GM21737 (cell line): Measurements from ENCODE around the gene MAP7D2.

Experiments
- ATAC-seq: cut with Tn5 transposase; IDR thresholded peaks from one replicate; pipeline ENCODE4 v1.9.1; 2021; ENCODE audit warnings: mild to moderate bottlenecking, moderate library complexity; ENCODE audit not compliant: unreplicated experiment

Gene MAP7D2

DNA sequence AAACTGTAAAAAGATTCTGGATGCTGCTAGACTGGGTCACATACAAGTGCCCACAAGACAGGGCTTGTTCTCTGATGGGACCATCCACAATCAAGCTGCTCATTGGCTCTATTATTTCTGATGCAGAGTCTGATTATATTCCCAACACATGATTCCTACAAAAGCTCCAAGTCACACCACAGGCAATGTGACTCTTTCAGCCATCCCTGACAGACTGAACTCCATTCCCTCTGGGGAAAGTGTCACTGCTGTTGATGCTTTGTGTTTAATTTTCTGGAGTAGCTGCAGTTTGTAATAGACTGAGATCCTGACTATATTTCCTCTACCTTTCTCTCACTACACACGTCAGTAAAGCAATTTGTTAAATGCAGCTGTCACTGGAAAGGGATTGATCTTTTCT, 70.5 kb downstream of the MAP7D2 start:
- ATAC-seq, result no peak

DNA sequence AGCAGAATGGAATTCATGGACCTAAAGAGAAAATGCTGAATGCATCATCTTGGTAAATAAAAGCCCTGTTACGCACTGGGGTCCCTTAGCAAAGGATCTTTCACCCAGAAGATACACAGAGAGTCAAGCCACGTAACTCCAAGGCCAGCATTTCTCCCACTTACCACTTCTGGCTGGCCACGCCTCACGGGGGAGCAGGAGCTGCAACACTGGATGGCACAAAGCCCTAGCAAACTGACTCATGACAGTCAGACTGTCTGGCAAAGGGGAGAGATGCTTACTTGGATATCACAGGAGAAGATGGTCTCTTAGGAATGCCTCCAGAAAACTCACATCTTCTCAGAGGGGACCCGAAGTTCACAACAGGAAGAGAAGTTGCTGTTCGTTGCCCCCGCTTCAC, 74.5 kb downstream of the MAP7D2 start:
- ATAC-seq, result no peak

DNA sequence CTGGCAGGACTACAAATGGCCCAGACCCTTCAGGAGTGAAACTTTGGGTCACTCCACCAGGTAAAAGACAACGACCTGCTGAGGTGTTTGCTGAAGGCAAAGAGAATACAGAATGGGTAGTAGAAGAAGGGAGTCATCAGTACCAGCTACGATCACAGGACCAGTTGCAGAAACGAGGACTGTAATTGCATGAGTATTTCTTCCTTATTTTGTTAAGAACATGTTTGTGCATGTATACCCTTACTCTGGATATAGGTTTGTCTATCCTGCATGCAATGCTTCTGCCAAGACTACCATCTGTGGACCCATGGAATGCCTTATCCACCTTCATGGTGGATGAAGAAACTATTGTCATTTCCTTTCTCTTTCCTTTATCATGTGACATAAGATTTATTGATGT, 77.7 kb downstream of the MAP7D2 start:
- no peak for ATAC-seq

DNA sequence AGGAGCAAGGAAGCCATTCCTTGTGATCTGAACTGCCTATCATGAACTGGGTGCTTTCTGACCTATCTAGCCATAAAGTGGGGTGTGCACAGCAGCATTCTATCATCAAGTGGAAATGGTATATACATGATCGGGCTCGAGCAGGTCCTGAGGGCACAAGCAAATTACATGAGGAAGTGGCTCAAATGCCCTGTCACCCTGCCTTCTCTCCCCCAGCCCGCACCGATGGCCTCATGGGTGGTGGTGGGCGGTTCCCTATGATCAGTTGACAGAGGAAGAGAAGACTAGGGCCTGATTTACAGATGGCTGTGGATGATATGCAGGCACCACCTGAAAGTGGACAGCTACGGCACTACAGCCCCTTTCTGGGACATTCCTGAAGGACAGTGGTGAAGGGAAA, 79.5 kb downstream of the MAP7D2 start:
- ATAC-seq, result no peak

DNA sequence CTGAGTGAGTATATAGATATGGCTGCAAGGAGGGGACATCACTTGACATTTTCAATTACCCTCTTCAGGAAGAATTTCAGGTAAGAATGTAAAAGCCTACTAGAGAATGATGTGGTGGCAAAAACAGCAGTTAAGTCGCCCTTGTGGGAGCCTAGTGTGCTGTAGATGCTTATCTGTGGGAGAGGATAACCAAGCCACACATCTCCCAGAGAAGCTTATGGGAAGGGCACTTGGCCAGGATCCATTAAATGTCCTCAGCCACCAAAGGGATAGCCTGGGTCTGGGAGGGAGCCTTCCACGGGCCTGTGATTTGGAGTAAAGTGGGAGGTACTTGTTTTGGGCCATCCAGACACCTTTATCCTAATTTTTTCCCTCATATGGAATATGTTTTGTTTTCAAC, 84.5 kb downstream of the MAP7D2 start:
- no peak for ATAC-seq

DNA sequence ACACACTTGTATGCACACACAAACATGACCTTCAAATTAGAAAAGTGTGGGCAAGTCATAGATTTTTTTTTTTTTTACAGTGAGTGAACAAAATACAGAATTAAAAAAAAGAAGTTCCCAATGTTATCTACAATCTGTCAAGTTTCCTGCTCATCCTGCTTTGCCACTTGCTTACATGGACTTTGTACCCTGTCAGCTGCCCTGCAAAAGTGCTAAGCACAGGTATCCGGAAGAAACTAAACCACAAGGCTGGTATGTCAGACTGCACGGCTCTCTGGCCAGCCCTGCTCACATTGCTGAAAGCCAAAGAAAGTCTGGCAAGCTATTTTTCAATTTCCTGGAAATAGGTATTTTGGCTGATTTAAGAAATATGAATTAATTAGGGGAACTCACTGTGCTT, 87.0 kb downstream of the MAP7D2 start:
- ATAC-seq, result no peak

DNA sequence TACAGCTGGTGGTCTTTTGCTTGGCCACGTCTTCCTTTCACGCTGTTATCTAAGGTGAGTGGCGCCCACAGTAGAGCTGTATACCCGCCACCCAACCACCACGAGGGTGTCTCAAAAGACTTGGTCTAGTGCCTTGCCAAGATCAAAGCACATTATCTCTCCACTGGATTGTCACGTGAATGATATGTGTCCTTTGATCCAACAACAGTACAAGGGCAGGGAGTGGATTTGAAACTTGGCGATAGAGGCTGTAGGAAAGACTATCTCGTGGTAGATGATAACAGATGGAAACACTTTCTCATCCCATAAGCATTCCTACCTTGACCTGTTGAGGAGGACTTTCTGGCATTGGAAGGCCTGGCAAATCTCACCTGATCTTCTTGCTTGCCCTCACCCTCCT, 88.1 kb downstream of the MAP7D2 start:
- no peak for ATAC-seq

DNA sequence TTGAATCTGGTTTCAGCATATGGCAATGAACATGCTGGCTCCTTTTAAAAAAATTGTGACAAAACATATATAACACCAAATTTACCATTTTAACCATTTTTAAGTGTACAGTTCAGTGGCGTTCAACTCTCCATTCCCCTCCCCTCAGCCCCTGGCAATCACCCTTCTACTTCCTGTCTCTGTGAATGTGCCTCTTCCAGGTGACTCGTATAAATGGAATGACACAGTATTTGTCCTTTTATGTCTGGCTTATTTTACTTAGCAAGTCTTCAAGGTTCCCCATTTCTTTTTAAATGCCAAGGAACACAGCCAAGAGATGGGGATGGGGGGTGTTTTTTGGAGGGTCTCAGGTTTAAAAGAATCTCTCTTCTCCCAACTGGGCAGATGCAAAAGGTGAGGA, 90.4 kb downstream of the MAP7D2 start:
- no peak for ATAC-seq

DNA sequence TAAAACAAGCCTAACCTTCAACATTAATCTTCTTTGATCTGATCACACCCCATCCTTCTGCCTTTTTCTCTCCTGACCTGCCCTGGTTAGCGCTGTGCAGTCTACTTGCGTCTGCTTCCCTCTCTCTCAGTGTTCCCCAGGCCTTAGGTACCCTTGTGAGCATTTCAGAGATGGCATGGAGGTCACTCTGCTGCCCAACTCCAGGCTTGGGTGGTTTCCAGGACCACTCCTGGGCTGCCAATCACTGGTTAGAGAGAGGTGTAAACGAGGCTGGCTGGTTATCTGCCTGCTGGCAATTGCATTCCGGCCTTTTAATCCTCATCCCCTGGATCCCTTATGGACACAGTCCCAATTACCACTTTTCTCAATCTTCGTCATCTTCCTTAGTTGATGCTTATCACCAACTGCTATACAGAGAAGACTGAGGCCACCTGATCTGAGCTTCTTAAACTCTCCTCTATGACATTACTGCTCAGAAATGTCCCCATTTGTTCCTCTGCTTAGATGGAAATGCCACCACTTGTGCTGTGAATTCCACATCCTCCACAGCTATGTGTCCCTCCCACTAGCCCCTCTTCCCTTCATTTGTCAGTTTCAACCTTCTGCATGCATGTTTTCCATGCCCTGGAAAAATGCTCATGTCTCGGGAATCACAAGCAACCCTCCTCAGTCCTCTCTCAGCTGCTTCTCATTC, 96.9 kb downstream of the MAP7D2 start:
- ATAC-seq, result no peak

DNA sequence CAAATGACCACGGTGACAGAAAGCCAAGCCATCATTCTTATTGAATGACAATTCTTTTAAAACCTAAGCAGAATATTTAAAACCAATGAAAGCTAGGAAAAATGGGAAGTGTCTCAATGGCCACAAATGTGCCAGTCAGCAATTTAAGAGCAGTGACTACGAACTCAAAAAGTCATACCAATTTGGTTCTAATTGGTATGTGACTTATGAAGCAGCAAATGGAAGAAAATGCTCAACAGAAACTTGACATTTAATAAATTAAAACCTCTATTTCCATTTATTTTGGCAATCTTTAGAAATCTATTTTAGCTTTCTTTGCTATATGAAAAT, 100.1 kb downstream of the MAP7D2 start:
- ATAC-seq, result no peak

DNA sequence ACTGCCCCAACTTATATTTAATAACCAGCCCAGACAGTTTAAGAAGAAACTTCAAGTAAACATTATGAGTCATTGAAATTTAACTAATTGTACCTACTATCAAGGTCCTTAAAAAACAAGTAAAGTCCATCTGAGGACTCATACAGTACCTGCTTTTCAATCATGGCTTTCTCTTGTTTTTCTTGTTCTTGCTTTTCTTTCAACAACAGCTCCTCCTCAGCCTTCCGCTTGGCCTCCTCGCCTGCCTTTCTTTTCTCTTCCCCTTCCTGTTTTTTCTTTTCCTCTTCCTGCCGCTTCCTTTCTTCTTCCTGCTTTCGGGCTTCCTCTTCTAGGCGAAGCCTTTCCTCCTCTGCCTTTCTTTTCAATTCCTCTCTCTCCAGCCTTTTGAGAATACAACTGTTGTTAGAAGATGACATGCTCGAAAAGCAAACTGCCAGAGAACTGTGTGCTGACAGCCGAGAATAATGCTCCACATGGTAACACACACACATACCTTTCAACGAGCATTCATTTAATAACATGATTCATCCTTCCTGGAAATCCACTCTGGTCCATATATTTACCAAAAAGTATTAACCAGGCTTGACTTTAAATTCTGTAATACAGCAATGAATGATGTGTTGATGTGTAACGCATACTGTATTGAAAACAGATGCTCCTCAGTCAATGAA, 100.6 kb downstream of the MAP7D2 start:
- ATAC-seq, result no peak

DNA sequence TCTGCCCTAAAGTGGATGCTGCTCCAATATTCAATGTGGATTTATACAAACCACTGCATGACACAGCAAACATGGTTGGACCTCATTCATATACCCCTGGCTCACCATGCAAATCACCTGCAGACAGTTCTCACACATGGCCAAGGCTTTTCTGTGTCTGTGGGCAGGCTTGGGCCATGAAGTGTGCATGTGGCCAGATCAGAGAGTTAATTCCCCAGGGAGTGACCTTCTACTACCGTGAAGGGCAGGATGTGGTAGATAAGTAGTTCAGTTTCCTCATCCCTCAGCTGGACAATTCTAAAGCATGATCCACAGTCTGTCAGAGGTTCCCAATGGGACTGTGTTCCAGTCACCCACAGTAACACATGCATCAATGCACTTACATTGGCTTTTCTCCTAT, 101.3 kb downstream of the MAP7D2 start:
- ATAC-seq, result no peak

DNA sequence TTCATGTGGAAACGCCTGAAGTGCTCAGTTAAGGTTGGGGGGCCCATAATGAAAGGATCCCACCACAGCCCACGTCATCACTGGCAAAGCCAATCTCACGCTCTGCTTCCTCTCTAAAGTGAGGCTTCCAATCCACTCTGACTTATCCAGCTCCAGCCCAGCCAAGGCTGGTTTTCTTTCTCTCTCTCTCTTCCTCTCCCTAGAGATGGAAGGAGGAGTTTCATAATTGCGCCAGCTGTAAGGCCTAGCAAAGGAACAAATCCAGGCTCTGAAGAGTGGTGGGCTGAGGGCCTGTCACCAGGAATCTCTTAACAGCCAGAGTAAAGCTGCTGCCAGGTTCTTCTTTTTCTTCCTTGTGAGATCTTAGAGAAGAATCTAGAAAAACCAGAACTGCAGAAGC, 105.1 kb downstream of the MAP7D2 start:
- no peak for ATAC-seq

DNA sequence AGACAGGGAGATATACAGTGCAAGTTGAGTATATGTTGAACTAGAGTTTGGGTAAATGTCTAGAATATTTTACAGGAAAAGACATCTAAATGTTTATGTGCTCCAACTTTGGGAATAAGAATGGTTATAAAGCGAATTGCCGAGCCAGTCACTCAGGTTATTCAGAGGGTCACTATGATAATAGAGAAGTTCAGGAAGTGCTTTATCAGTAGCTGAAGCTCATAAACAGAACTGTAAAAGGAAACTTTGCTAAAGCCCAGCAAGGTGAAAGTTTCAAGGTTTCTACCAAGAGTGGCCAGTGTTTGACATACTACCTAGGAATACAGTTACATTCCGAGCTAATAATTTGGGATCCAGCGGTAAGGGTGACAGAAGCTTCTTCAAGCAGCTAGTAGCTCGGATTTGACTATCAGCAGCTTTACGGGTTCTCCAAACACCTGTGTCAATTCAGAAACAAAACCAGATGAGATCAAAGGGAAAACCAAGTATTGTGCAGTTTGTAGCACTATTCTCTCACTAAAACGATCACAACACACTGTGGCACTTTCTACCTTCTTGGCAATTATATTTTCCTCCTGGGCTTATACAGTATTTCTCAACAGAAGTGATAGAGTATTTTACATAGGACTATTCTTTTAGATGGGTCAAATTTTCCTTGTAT, 108.6 kb downstream of the MAP7D2 start:
- ATAC-seq, result no peak

DNA sequence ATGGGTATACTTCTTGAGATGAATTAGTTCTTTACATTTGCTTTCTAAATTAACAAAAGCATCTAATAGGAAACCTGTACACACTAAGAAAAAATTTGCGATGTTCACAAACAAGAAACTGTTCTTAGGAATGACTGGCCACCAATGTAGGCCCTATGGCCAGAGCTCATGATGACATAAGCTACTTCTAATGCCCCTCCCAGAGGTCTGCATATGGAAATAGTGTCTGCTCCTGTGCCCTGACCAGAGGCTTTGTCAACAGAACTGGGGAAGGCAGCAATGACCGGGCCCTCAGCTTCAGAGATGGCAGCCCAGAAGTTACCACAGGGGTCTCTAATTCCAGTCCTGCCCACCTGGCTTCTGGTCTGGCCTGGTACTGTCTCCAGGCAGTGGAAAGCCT, 110.8 kb downstream of the MAP7D2 start:
- no peak for ATAC-seq

DNA sequence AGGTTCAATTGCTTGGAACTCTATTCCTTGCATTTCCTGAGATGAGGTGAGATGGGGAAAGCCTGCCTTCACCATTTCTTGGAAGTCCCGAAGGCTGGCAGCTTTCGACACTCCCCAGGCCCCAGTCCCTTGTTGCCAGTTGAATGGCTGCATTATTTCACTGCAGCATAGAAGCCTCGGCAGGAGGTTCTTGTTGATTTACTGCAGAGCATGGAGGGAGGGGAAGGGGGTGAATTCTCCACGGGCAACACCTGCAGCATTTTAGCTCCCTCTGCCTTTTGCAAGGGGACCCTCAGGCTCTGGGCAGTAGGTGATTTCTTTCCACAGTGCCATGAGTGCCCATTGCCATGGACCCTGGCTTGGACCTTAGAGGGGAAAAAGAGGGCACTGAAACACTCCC, 115.1 kb downstream of the MAP7D2 start:
- ATAC-seq, result no peak

DNA sequence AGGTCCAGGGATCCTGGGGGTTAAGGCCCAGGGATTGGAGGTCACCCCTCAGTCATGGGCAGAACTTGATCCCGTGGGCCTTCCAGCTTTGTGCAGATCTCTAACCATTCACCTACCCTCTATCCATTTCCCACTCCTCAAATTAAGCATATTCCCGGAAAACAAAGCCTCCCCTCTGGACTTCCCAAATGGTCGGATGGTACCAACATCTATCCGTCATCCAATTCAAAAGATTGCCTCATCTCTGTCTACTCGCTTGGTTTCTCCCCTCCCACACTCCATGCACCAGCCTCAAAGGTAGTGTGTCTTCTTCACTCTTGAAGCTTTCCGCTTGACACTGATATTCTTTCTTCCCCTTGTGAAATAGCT, 125.4 kb downstream of the MAP7D2 start:
- ATAC-seq, result no peak

DNA sequence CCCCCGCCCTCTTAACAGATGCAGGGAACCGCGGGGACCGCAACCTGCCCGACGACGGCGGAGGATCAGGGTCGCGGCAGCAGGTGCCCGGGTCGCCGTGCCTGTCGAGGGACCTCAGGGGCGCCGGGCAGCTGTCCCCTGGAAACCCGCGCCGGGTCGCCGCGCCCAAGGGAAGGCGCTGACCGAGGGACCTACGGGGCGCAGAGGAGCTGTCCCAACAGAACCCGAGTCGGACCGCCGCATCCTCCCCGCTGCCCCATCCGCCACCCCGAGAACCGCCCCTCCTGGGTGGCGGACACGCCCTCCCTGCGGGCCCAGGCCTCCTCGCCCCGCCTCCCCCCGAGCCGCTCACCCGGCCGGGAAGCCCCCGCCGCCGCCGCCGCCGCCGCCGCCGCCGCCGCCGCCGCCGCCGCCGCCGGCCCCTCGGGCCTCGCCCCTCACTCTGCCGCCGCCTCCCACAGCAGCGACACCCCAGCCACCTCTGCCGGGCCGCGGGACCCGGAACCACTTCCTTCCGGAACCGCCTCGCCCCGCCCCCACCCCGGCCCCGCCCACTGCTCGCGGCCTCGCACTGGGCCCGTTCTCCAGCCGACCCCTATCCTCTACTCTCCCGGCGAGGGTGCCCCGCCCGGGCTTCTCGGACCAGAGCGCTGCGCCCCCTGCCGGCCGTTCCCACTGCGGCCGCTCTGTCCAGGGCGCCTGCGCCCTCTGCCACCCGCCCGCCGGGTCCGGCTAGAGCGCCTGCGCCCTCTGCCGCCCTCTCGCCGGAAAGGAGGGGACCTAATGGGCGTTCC, 126.0 kb downstream of the MAP7D2 start, which contains the start of gene BCLAF3:
Gene BCLAF3 (minus strand): TSS at position 506 of the 794 bp plus-strand sequence. CDS start 20,797 bp downstream, outside the sequence.
- peak; percentile 97 for ATAC-seq

DNA sequence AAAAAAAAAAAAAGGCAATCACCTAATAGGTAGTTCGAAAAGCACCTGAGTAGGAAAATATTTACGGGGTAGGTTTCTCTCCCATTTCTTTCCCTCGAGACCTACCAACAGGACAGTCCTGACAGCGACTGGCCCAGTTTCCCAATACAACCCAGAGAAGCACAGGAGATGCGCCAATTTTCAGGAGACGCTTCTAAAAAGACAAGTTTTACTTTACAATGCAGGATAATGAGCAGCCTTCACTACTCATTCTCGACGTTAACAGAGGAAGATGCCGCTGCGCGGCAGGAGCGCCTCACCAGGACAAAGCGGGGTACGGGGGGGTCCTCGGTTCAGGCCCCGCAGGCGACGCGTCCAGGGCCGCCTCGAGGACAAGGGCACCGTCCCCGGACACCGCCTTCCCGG, 126.6 kb downstream of the MAP7D2 start:
- ATAC-seq, result peak; percentile 22

DNA sequence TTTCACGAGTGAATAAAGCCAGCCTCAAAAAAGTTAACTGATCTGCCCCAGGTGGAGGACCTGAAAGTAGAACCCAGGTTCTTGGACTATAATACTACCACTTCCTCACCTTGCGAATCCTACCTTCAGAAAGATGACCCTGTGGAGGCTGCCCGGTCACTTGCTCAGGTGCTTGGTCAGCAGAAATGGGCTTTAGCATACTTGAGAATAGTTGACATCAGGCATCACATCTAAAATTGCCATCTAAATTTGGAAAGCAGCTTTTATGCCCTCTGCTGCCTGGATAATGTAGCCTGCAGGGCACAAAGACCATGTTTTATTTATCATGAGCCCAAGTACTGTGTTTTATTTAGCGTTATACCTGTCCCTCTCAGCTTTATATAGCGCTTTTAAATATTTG, 128.9 kb downstream of the MAP7D2 start:
- no peak for ATAC-seq

DNA sequence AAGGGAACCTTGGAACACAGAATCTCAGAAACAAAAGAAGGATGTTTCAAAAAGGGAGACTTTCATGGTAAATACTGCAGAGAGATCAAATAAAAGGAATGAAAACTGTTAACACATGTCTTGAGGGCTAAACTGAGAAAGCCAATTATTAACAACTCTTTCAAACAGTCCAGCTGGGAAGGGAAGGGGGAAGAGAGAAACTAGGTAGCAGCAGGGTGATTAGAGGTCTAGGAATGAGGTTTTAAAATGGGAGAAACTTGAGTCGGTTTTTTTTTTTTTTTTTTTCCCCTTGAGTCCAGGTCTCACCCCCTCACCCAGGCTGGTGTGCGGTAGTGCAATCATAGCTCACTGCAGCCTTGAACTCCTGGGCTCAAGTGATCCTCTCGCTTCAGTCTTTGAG, 130.2 kb downstream of the MAP7D2 start:
- ATAC-seq, result no peak

DNA sequence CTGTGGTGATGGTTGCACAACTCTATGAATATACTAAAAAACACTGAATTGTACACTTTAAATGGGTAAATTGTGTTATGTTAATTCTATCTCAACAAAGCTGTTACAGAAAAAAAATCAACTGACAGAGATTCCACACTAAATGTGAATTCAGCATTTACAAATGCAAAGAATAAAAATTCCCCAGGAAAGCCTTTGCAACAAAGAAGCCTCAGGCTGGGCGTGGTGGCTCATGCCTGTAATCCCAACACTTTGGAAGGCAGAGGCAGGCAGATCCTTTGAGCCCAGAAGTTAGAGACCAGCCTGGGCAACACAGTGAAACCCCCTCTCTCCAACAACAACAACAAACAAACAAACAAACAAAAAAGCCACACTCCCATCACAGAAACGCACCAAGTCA, 134.8 kb downstream of the MAP7D2 start:
- no peak for ATAC-seq
